HG02759 (cell line): Measurements from ENCODE around the gene TMEM178B.
"Not testable (repeated sequence)": the region's sequence is repeated elsewhere in the genome, so short reads cannot be mapped to it uniquely, and the experiment has no call there.

Experiments used
- ATAC-seq: cut with Tn5 transposase; IDR thresholded peaks from one replicate; pipeline ENCODE4 v1.9.1; 2021; ENCODE audit warnings: mild to moderate bottlenecking, moderate library complexity; ENCODE audit not compliant: unreplicated experiment

TMEM178B gene

GRCh38 chr7:141302617-141303016 is 228.8 kb downstream of the TMEM178B start:
- ATAC-seq, result no peak

DNA sequence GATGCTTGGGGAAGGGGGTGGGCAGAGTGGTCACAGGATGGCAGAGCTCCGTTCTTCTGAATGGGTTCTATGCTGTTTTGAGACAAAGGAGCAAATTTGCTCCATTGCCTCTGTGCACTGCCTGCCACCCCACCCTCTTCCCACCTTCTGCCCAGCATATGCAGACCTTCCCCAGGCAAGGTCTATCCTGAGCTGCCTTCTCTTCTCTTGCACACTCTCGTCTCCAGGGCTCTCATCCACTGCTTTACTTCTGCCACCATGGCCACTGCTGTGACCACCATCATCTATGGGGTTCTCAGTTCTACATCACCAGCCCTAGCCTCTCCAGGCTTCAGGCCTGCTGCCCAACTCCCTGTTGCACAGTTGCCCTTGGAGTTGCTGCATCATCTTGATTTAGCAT is 230.4 kb downstream of the TMEM178B start:
- no peak for ATAC-seq

- no peak for ATAC-seq
Measured at GRCh38 chr7:141306081-141306480, 232.2 kb downstream of the TMEM178B start.

GRCh38 chr7:141312395-141312794 is 238.5 kb downstream of the TMEM178B start:
- ATAC-seq, result no peak

DNA sequence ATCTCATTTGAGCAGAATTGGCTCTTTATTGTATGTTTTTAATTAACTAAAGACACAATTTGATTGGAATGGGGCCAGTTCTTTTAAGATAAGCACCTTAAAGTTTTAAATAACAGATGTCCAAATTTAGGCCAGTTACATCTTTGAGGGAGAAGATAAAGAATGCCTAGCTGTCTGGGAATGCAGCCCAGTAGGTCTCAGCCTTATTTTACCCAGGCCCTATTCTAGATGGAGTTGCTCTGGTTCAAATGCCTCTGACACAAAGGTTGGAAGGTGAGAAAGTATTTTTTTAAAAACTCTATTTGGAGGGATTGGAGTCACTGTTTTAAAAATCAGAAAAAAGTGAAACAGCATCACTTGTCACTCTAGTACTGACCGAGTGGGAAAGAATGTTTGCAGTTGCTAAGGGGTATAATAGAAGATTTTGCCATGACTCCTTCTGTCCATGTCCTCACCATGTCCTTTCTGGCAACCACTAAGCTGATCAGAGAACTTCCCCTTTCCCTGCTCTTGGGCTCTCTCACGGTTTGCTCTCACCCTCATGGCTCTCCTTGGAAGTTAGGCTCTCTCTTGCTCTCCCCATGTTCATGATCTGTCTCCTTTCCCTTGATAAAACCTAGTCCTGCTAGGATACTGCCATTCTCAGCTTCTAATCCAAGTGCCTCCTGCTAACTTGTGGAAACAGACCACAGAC is 239.1 kb downstream of the TMEM178B start:
- ATAC-seq, result no peak

GRCh38 chr7:141313896-141314295 is 240.0 kb downstream of the TMEM178B start:
- ATAC-seq, result no peak

- no peak for ATAC-seq
Measured at GRCh38 chr7:141317033-141317585, 243.2 kb downstream of the TMEM178B start.

GRCh38 chr7:141320287-141320686 is 246.4 kb downstream of the TMEM178B start:
- ATAC-seq, result no peak

DNA sequence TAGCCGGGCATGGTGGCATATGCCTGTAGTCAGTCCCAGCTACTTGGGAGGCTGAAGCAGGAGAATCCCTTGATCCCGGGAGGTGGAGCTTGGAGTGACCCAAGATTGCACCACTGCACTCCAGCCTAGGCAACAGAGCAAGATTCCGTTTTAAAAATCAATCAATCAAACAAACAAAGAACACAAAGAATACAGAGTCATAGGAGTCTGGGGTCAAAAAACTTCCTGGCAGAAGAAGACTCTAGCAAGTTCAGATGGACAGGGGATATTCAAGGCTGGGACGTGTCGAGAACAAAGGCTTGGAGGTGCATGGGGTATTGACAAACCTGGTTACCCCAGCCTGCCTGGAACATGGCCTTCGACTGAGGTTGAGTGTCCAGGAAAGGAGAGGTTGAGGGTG is 248.5 kb downstream of the TMEM178B start:
- no peak for ATAC-seq

DNA sequence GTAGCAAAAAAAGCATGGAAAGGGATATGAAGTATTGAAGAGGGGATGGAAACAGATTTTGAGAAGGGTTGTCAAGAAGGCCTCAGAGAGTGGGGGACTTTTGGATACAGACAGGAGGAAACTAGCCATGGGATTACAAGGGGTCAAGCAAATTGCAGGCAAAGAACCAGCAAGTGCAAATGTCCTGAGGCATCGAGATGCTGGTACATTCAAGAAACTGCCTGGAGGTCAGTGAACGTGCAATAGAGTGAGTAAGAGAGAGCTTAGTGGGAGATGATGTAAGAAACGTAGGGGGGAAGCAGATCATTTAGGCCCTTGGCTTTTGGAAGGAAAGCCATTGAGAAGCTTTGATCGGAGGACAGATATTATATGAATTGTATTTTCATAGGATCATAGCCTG is 250.0 kb downstream of the TMEM178B start:
- no peak for ATAC-seq

DNA sequence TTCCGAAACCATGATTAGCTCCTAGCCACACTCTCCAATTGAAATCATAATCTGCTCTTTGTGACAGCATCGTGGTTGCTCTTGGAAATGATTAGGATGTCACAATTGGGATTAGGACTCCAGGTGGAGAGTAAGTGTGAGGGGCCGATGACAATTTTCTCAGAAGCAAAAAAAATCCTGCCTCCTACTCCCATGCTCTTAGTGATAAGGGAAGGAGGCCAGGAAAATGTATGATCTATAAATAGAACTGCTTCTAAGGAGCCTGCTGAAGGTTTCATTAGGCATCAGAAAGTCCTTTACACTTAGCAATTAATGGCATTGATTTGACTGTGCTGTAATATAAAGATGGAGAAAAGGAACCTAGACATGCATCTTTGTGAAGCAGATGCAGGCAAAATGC is 251.0 kb downstream of the TMEM178B start:
- ATAC-seq, result no peak

DNA sequence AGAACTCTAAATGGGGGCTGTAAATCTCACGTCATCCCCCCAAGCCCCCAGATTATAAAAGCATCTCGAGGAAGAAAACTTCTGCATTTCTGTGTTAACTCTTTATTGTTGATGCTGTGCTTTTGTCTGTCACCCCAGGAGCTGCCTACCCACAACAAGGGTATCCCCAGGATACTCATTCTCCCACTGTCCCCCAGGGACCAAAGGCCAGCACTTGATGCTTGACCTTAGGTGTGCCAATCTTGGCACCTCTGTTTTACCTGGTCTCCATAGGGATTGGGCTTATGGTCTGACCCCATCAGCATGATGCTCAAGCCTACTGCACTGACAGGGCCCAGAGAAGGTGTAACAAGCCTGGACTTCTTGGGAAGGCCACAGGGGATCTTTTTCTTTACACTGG is 251.4 kb downstream of the TMEM178B start:
- ATAC-seq, result no peak

GRCh38 chr7:141328290-141328689 is 254.4 kb downstream of the TMEM178B start:
- ATAC-seq, result no peak

DNA sequence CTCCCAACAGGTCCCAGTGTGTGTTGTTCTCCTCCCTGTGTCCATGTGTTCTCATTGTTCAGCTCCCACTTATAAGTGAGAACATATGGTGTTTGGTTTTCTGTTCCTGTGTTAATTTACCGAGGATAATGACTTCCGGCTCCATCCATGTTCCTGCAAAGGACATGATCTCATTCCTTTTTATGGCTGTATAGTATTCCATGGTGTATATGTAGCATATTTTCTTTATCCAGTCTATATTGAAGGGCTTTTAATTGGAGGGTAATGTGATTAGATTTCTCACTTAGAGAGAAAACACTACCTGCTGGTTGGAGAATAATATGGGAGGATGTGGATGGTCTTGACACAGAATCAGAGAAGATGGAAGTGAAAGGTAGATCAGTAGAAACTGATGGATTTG is 256.4 kb downstream of the TMEM178B start:
- not testable (repeated sequence) for ATAC-seq

- no peak for ATAC-seq
Measured at GRCh38 chr7:141333459-141333858, 259.6 kb downstream of the TMEM178B start.

- no peak for ATAC-seq
Measured at GRCh38 chr7:141335164-141335563, 261.3 kb downstream of the TMEM178B start.

DNA sequence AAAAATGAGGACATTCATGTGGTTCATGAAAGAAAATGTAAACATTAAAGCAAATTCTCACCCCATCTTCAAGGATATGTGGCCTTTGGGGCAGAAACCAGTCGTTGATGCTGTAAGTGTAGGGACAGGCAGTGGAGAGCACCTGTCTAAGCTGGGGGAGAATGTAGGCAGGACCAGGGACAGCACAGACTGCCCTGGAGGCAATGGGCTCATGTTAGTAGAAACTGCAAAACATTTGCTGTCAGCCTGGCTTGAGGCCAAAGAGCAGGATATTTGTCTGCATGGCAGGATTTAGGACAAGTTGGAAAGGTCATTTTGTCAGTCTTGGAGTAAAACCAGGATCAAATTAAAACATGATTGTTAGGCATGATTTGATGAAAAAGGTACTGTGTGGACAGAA is 265.7 kb downstream of the TMEM178B start:
- ATAC-seq, result no peak

GRCh38 chr7:141340991-141341390 is 267.1 kb downstream of the TMEM178B start:
- no peak for ATAC-seq

- no peak for ATAC-seq
Measured at GRCh38 chr7:141342621-141343408, 269.0 kb downstream of the TMEM178B start.

GRCh38 chr7:141344153-141344935 is 270.5 kb downstream of the TMEM178B start:
- no peak for ATAC-seq

DNA sequence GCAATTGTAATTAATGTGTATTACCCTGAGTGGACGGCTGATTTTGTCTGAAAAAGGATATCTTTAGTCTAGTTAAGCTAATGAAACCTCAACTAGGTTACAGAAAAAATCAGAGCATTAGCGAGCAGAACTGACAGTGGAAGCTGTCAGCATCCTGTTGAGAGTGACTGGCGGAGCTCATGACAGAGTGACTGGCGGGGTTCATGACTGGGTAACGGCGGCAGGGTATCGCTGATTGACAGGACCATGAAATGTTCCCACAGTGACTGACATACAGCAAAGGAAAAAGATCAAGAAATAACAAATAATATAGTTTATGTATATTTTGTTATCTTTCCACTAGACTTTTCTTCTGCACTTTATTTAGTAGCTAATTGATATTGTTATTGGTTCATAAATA is 274.9 kb downstream of the TMEM178B start:
- no peak for ATAC-seq
